Measurements from ENCODE around the gene ANO7. TPM values are rescaled to one million over a fixed set of nuclear protein-coding genes. Genes with fewer than 3 reads are reported as not detected.
A peak's percentile ranks its signal among the peaks of the same experiment; 100 is the strongest.

ANO7 gene
- total RNA-seq, 1 experiment from 2014 or later, result 5.2 TPM

GRCh38 chr2:241252778-241253475 is 64.5 kb downstream of the ANO7 start:
- no peak overlapping the region for H4K5ac ChIP-seq (ENCODE audit: insufficient read length, low read depth, low read length)
- H2BK20ac ChIP-seq (ENCODE audit: low read depth, low read length, poor library complexity, severe bottlenecking), result no peak overlapping the region
- H3K9ac ChIP-seq (ENCODE audit: extremely low read depth, insufficient read length, low read length), result no peak overlapping the region
- H2AK5ac ChIP-seq (ENCODE audit: insufficient read length, low read length), result no peak overlapping the region
- Mint-ChIP-seq H3K9me3 (no peaks in the 10 kb centered on the region), H3K4me1 (no peaks in the 10 kb centered on the region), H3K27ac (peak overlapping the region in 1 of 3 experiments; percentile 39; a peak in 1 of 7 replicates), H3K4me3 (no peak overlapping the region), H3K27me3 (ENCODE audit: low read depth) (no peaks in the 10 kb centered on the region), H3K36me3 (ENCODE audit: insufficient read depth in 1 of 3, low read depth in 3 of 3) (peaks cover 62 to 98% (median 96%) of the 10 kb centered on the region in 3 experiments)
- no peak overlapping the region for H3T11ph ChIP-seq (ENCODE audit: low read length)
- H3K9me3 ChIP-seq (ENCODE audit: control insufficient read depth, low read depth, low read length), result no peaks in the 10 kb centered on the region
- H3K27ac ChIP-seq (ENCODE audit: insufficient read length, low read depth, low read length), result no peak overlapping the region
- H3K27me3 ChIP-seq (ENCODE audit: insufficient read depth, low read length), result no peaks in the 10 kb centered on the region
- H4K20me1 ChIP-seq (ENCODE audit: control insufficient read depth, insufficient read depth, insufficient read length), result no peaks in the 10 kb centered on the region
- WGBS (ENCODE audit: extremely low coverage, insufficient read length, low lambda C conversion rate), result no CpG with 5 or more reads among the region's 14 CpGs
- no peak overlapping the region for H4K91ac ChIP-seq (ENCODE audit: insufficient read length, low read depth, low read length)
- H3K4me2 ChIP-seq (ENCODE audit: insufficient read depth, insufficient read length, low read length), result no peak overlapping the region
- H3K18ac ChIP-seq (ENCODE audit: insufficient read length, low read depth, low read length), result no peak overlapping the region
- DNase-seq, result no peak
- H3K4me1 ChIP-seq (ENCODE audit: insufficient read depth, low read length), result no peaks in the 10 kb centered on the region
- H3K14ac ChIP-seq (ENCODE audit: insufficient read depth, low read length), result no peak overlapping the region
- H2BK12ac ChIP-seq (ENCODE audit: insufficient read length, low read depth, low read length), result no peak overlapping the region
- H3K79me2 ChIP-seq (ENCODE audit: insufficient read depth, low read length), result no peaks in the 10 kb centered on the region
- H2BK120ac ChIP-seq (ENCODE audit: low read depth, low read length, poor library complexity, severe bottlenecking), result no peak overlapping the region
- H4K8ac ChIP-seq (replicated peaks; ENCODE audit: insufficient read length, low read depth, low read length), result no peak overlapping the region
- H2AFZ ChIP-seq (ENCODE audit: low read length), result no peak overlapping the region
- H3K23me2 ChIP-seq (ENCODE audit: insufficient read length, low read depth, low read length, poor library complexity, severe bottlenecking), result no peaks in the 10 kb centered on the region
- no peak for TF ChIP-seq CTCF (conservative IDR thresholded peaks at IDR 0.05)
- H3K4ac ChIP-seq (ENCODE audit: low read depth, low read length), result no peak overlapping the region
- H2BK5ac ChIP-seq (ENCODE audit: insufficient read length, low read length), result no peak overlapping the region
- H2BK15ac ChIP-seq (ENCODE audit: low read depth, low read length), result no peak overlapping the region
- H3K79me1 ChIP-seq (ENCODE audit: insufficient read depth, low read depth, low read length, poor library complexity, severe bottlenecking), result no peaks in the 10 kb centered on the region
- no peak overlapping the region for H3K23ac ChIP-seq (ENCODE audit: insufficient read length, low read depth, low read length)
- H3K56ac ChIP-seq (ENCODE audit: insufficient read length, low read depth, low read length), result no peak overlapping the region
